GM12878 (cell line): Measurements from ENCODE around the gene HYCC1. TPM values are rescaled to one million over a fixed set of nuclear protein-coding genes. Genes with fewer than 3 reads are reported as not detected.

Experiments
- ATAC-seq: fragments of 200-7000 bp; cut with Tn5 transposase; 3 replicates; pipeline ENCODE4 v1.9.1; 2020; ENCODE audit warnings: mild to moderate bottlenecking, moderate library complexity
- BruUV-seq: library from RNA; stranded (reverse); fragments of 400-500 nt; replicated peaks from 2 replicates; lab custom pipeline; 2021; lab: Mats Ljungman, UMichigan
- CTCF ChIA-PET: fragments of 300-600 bp; sonication (Branson Sonifier 250); formaldehyde crosslinking; extraction: SDS; loops from one replicate; lab custom pipeline; 2021; ENCODE audit warnings: inconsistent platforms; lab: Yijun Ruan, JAX
- POLR2A ChIA-PET: fragments of 350-600 bp; formaldehyde crosslinking; extraction: SDS; loops from one replicate; lab custom pipeline; 2021; ENCODE audit warnings: inconsistent platforms; lab: Charles Lee
- RAD21 ChIA-PET: fragments of 300-600 bp; sonication (Branson Sonifier 250); formaldehyde crosslinking; loops from one replicate; lab custom pipeline; 2023; ENCODE audit warnings: antibody characterized with exemption; ENCODE audit not compliant: unreplicated experiment; lab: Charles Lee
- SMC1A ChIA-PET: fragments of 300-600 bp; sonication (Branson Sonifier 250); formaldehyde crosslinking; loops from one replicate; lab custom pipeline; 2023; ENCODE audit not compliant: unreplicated experiment, uncharacterized antibody; lab: Charles Lee
- DNase-seq: peaks from one replicate; pipeline ENCODE4 v3.0.0-alpha.2; 2011; ENCODE audit warnings: low read depth, low spot score
- FAIRE-seq: peaks from 3 replicates; lab custom pipeline; 2011; peaks lifted over from hg19 to GRCh38; lab: Jason Lieb, UNC
- H2AFZ ChIP-seq: 2 replicates; pipeline ENCODE4 v1.6.0; 2011; ENCODE audit warnings: low read depth, low read length, control low read depth; ENCODE audit not compliant: control insufficient read depth
- H3K27ac ChIP-seq: 2 replicates; pipeline ENCODE4 v1.5.1; 2011; ENCODE audit warnings: control low read depth; ENCODE audit not compliant: control insufficient read depth, insufficient read depth
- H3K27me3 ChIP-seq, 2 experiments: replicated peaks in 1 of 2; 2 replicates each; pipeline versions ENCODE4 v1.6.0 to v1.6.1; 2011; ENCODE audit warnings: low read length in 1 of 2; ENCODE audit not compliant: control insufficient read depth in 2 of 2, insufficient read depth in 2 of 2
- H3K36me3 ChIP-seq, 2 experiments: 2 replicates each; pipeline ENCODE4 v1.5.1; 2011; ENCODE audit warnings: low read length in 1 of 2; ENCODE audit not compliant: control insufficient read depth in 2 of 2, insufficient read depth in 2 of 2
- H3K4me1 ChIP-seq: 2 replicates; pipeline ENCODE4 v1.6.1; 2011; ENCODE audit warnings: mild to moderate bottlenecking, low read length, moderate library complexity, mixed read lengths; ENCODE audit not compliant: control insufficient read depth, insufficient read depth
- H3K4me2 ChIP-seq: 2 replicates; pipeline ENCODE4 v1.6.0; 2011; ENCODE audit warnings: control low read depth; ENCODE audit not compliant: control insufficient read depth, insufficient read depth
- H3K4me3 ChIP-seq: fragments of 200-600 bp; sonication (generic); 2 replicates; pipeline ENCODE4 v1.5.1; 2016
- H3K79me2 ChIP-seq: 2 replicates; pipeline ENCODE4 v1.6.0; 2011; ENCODE audit warnings: low read length; ENCODE audit not compliant: control insufficient read depth, insufficient read depth
- H3K9ac ChIP-seq: 2 replicates; pipeline ENCODE4 v1.8.0; 2011; ENCODE audit warnings: low read length, control low read depth, mixed read lengths; ENCODE audit not compliant: control insufficient read depth, insufficient read depth
- H3K9me3 ChIP-seq: replicated peaks from 3 replicates; pipeline ENCODE4 v1.5.1; 2011; ENCODE audit warnings: mild to moderate bottlenecking, low read length; ENCODE audit not compliant: control insufficient read depth, insufficient read depth
- H4K20me1 ChIP-seq: 2 replicates; pipeline ENCODE4 v1.6.0; 2011; ENCODE audit not compliant: control insufficient read depth, insufficient read depth
- ATF7 ChIP-seq: fragments of 450-650 bp; IDR thresholded peaks from 2 replicates; pipeline ENCODE4 v1.6.1; 2016; ENCODE audit warnings: low read depth, mild to moderate bottlenecking
- BHLHE40 ChIP-seq, 2 experiments: fragments of 450-650 bp in 1 of 2; IDR thresholded peaks; 2 replicates each; pipeline ENCODE4 v1.6.1; 2011 to 2017; ENCODE audit warnings: low read depth in 2 of 2, borderline replicate concordance in 1 of 2, improper control_type of control experiment in 1 of 2, low read length in 1 of 2, mild to moderate bottlenecking in 1 of 2
- EGR1 ChIP-seq, 2 experiments: IDR thresholded peaks; 1 replicate in 1 of 2; 2 replicates in 1 of 2; pipeline ENCODE4 v1.6.1; 2011 to 2012; ENCODE audit warnings: low read depth in 2 of 2, low read length in 2 of 2, borderline replicate concordance in 1 of 2, mild to moderate bottlenecking in 1 of 2, moderate library complexity in 1 of 2
- ESRRA ChIP-seq: IDR thresholded peaks from 2 replicates; pipeline ENCODE4 v1.6.1; 2012; ENCODE audit warnings: mild to moderate bottlenecking, low read length, improper control_type of control experiment
- MYB ChIP-seq: fragments of 150-350 bp; IDR thresholded peaks from 2 replicates; pipeline ENCODE4 v1.6.1; 2014; ENCODE audit warnings: mild to moderate bottlenecking, low read depth, low read length, borderline replicate concordance
- RUNX3 ChIP-seq: IDR thresholded peaks from 2 replicates; pipeline ENCODE4 v1.6.1; 2012; ENCODE audit warnings: low read length, inconsistent platforms
- ZBTB40 ChIP-seq: fragments of 450-650 bp; IDR thresholded peaks from 2 replicates; pipeline ENCODE4 v1.6.1; 2016; ENCODE audit warnings: mild to moderate bottlenecking, moderate library complexity, borderline replicate concordance
- ZNF384 ChIP-seq: IDR thresholded peaks from 2 replicates; pipeline ENCODE4 v1.6.1; 2012; ENCODE audit warnings: low read depth, mild to moderate bottlenecking, low read length, improper control_type of control experiment, borderline replicate concordance
- WGBS: methylation state at CpG from one replicate; pipeline ENCODE4 v1.1.6; 2016; ENCODE audit warnings: low lambda C conversion rate; ENCODE audit not compliant: insufficient replicate concordance, insufficient coverage; ENCODE audit errors: missing lambda C conversion rate; 5-methylcytosine and 5-hydroxymethylcytosine counted together
- in situ Hi-C: fragments of 300-500 bp; cut with MboI; formaldehyde crosslinking; loops from 9 replicates; pipeline ENCODE4 v1.14.3; 2018; ENCODE audit warnings: mixed read lengths
- intact Hi-C: fragments of 100-400 bp; cut with micrococcal nuclease; formaldehyde crosslinking; loops from one replicate; pipeline ENCODE4 v1.14.2; 2022; ENCODE audit not compliant: unreplicated experiment
- polyA plus RNA-seq, 11 experiments: library from polyadenylated mRNA; depleted of rRNA in 4 of 11; unstranded in 6 of 11; stranded (reverse) in 5 of 11; fragments of >200 nt; fragmentation: Nextera tagmentation in 4 of 11; fragmentation: Illumina TruSeq in 1 of 11; extraction: Ambion mirVana in 4 of 11; extraction: Trizol in 1 of 11; gene quantifications; 1 replicate in 1 of 11; 2 replicates in 10 of 11; pipeline versions ENCODE4 v1.2.1 to v1.2.3, GENCODE V29; 2011 to 2016; ENCODE audit warnings: inconsistent platforms in 2 of 11, missing spikeins in 2 of 11, low read depth in 1 of 11
- total RNA-seq, 4 experiments: library from RNA; depleted of rRNA in 3 of 4; stranded (reverse); fragments of >200 nt in 3 of 4; fragmentation: Illumina TruSeq in 1 of 4; extraction: Trizol in 1 of 4; gene quantifications; 2 replicates each; pipeline versions ENCODE4 v1.2.1 to v1.2.3, GENCODE V29; 2013 to 2021
- TF ChIP-seq, protein P1 (sequence below): IDR thresholded peaks from 2 replicates; pipeline ENCODE4 v1.6.1; 2011; ENCODE audit warnings: mild to moderate bottlenecking, low read depth, low read length, moderate library complexity; ENCODE audit not compliant: insufficient replicate concordance

The HYCC1 gene
- total and polyA plus RNA-seq, 10 of the 15 experiments (the other 5 are each of a cell fraction or from before 2014, with no cell fraction given), result 8.5 to 62.9 (median 33.1) TPM

GRCh38 chr7:23027261-23027660, 13.3 kb upstream of the HYCC1 start:
- SMC1A ChIA-PET, result interaction anchor here (1.1 to 2.4 kb wide), 7 partner anchors 10 to 74 kb away, joined by 3 to 16 read pairs (median 3); no protein-coding TSS in a partner anchor
- H2AFZ ChIP-seq, result no peak overlapping the region
- no TSS peak for BruUV-seq
- H4K20me1 ChIP-seq, result no peaks in the 10 kb centered on the region
- no peaks in the 10 kb centered on the region for H3K36me3 ChIP-seq
- ATAC-seq (no peak), DNase-seq (no peak), FAIRE-seq (no peak)
- no peak overlapping the region for H3K4me2 ChIP-seq
- no peaks in the 10 kb centered on the region for H3K9me3 ChIP-seq
- TF ChIP-seq BHLHE40 (IDR thresholded peaks at IDR 0.05; ENCODE audit: borderline replicate concordance in 1 of 2, low read depth in 2 of 2, low read length in 1 of 2) (no peak), ZNF384 (no peak), EGR1 (IDR thresholded peaks at IDR 0.05; ENCODE audit: borderline replicate concordance in 1 of 2, low read depth in 2 of 2, low read length in 2 of 2) (no peak), ATF7 (no peak), ESRRA (no peak), MYB (no peak), RUNX3 (no peak), ZBTB40 (no peak)
- TF ChIP-seq, protein P1, sequence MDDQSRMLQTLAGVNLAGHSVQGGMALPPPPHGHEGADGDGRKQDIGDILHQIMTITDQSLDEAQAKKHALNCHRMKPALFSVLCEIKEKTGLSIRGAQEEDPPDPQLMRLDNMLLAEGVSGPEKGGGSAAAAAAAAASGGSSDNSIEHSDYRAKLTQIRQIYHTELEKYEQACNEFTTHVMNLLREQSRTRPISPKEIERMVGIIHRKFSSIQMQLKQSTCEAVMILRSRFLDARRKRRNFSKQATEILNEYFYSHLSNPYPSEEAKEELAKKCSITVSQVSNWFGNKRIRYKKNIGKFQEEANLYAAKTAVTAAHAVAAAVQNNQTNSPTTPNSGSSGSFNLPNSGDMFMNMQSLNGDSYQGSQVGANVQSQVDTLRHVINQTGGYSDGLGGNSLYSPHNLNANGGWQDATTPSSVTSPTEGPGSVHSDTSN, result no peak
- no peaks in the 10 kb centered on the region for H3K4me1 ChIP-seq
- CTCF ChIA-PET, result interaction anchor here (0.8 to 2.3 kb wide), 4 partner anchors 12 to 286 kb away, joined by 3 to 6 read pairs (median 4); no protein-coding TSS in a partner anchor
- in situ Hi-C loops, result no loop called here
- H3K4me3 ChIP-seq, result no peak overlapping the region
- RAD21 ChIA-PET, result interaction anchor here (1.3 kb wide), 1 partner anchor 26 kb away, joined by 3 read pairs; no protein-coding TSS in a partner anchor
- H3K27me3 ChIP-seq, result no peaks in the 10 kb centered on the region
- H3K79me2 ChIP-seq, result no peaks in the 10 kb centered on the region
- H3K27ac ChIP-seq, result no peak overlapping the region
- WGBS, result 25% methylated on average over 1 of the region's 1 CpG
- H3K9ac ChIP-seq, result no peak overlapping the region
- intact Hi-C loops, result no loop called here
- POLR2A ChIA-PET, result no interaction called here
